HepG2 (cell line): ENCODE results near the gene NOTUM. TPM values are rescaled to one million over a fixed set of nuclear protein-coding genes. Genes with fewer than 3 reads are reported as not detected.

ENCODE experiments used
- ATF7-NPFF ChIP-seq: sonication (generic); formaldehyde crosslinking; IDR thresholded peaks from 2 replicates; pipeline ENCODE4 v1.8.1; 2023; ENCODE audit warnings: mild to moderate bottlenecking, low read depth, missing genetic modification reagents, moderate library complexity
- CENPX ChIP-seq: sonication (generic); formaldehyde crosslinking; IDR thresholded peaks from 2 replicates; pipeline ENCODE4 v1.9.0; 2021; ENCODE audit warnings: mild to moderate bottlenecking, missing genetic modification reagents, moderate library complexity
- FOXP1 ChIP-seq, 2 experiments: fragments of 450-650 bp in 1 of 2; IDR thresholded peaks; 2 replicates each; pipeline ENCODE4 v1.6.1; 2017 to 2018; ENCODE audit warnings: antibody characterized with exemption in 1 of 2
- HOXA5 ChIP-seq: sonication (generic); formaldehyde crosslinking; IDR thresholded peaks from 2 replicates; pipeline ENCODE4 v1.4.0; 2020; ENCODE audit warnings: missing genetic modification reagents
- MATR3 ChIP-seq: sonication (generic); formaldehyde crosslinking; IDR thresholded peaks from 2 replicates; pipeline ENCODE4 v1.4.0; 2020; ENCODE audit warnings: missing genetic modification reagents
- SMARCE1 ChIP-seq: fragments of 450-650 bp; IDR thresholded peaks from 2 replicates; pipeline ENCODE4 v1.6.1; 2017; ENCODE audit warnings: borderline replicate concordance
- ZBTB20 ChIP-seq: sonication (generic); formaldehyde crosslinking; IDR thresholded peaks from 2 replicates; pipeline ENCODE4 v1.8.1; 2023; ENCODE audit warnings: missing genetic modification reagents, low read depth, mild to moderate bottlenecking, borderline replicate concordance
- ZNF296 ChIP-seq: sonication (generic); formaldehyde crosslinking; conservative IDR thresholded peaks from 2 replicates; pipeline ENCODE4 v1.5.0; 2020; ENCODE audit warnings: mild to moderate bottlenecking, missing genetic modification reagents
- ZNF446 ChIP-seq: sonication (generic); formaldehyde crosslinking; IDR thresholded peaks from 2 replicates; pipeline ENCODE4 v1.5.0; 2020; ENCODE audit warnings: mild to moderate bottlenecking, missing genetic modification reagents
- ZNF563 ChIP-seq: sonication (generic); formaldehyde crosslinking; IDR thresholded peaks from 2 replicates; pipeline ENCODE4 v1.8.0; 2022; ENCODE audit warnings: mild to moderate bottlenecking, moderate library complexity, missing genetic modification reagents
- ZNF652 ChIP-seq: IDR thresholded peaks from 2 replicates; pipeline ENCODE4 v1.6.1; 2016; ENCODE audit warnings: low read depth, borderline replicate concordance
- ZNF761 ChIP-seq: sonication (generic); formaldehyde crosslinking; conservative IDR thresholded peaks from 2 replicates; pipeline ENCODE4 v1.4.0; 2020; ENCODE audit warnings: mild to moderate bottlenecking, missing genetic modification reagents
- ZNF777 ChIP-seq: sonication (generic); formaldehyde crosslinking; IDR thresholded peaks from 2 replicates; pipeline ENCODE4 v1.4.0; 2020; ENCODE audit warnings: missing genetic modification reagents
- ZNF850 ChIP-seq: sonication (generic); formaldehyde crosslinking; conservative IDR thresholded peaks from 2 replicates; pipeline ENCODE4 v1.9.0; 2021; ENCODE audit warnings: mild to moderate bottlenecking, missing genetic modification reagents
- polyA plus RNA-seq, 8 experiments: library from polyadenylated mRNA; depleted of rRNA in 3 of 8; stranded (reverse) in 7 of 8; unstranded in 1 of 8; fragments of >200 nt; fragmentation: Illumina TruSeq in 4 of 8; extraction: Trizol in 4 of 8; gene quantifications; 2 replicates each; pipeline versions ENCODE4 v1.2.1 to v1.2.3, GENCODE V29; 2011 to 2016; ENCODE audit warnings: low read depth in 4 of 8, missing spikeins in 1 of 8, mixed read lengths in 1 of 8; ENCODE audit not compliant: insufficient read depth in 1 of 8
- total RNA-seq, 5 experiments: library from RNA; depleted of rRNA; stranded (reverse); fragments of >200 nt; fragmentation: Illumina TruSeq; extraction: Trizol; gene quantifications; 2 replicates each; pipeline ENCODE4 v1.2.3, GENCODE V29; 2016; ENCODE audit warnings: low read depth in 1 of 5
- TF ChIP-seq, protein P1 (sequence below): sonication (generic); formaldehyde crosslinking; conservative IDR thresholded peaks from 2 replicates; pipeline ENCODE4 v1.4.0; 2020; ENCODE audit warnings: missing genetic modification reagents
- TF ChIP-seq, protein P2 (sequence below): sonication (generic); formaldehyde crosslinking; IDR thresholded peaks from 2 replicates; pipeline ENCODE4 v1.8.0; 2022; ENCODE audit warnings: mild to moderate bottlenecking, missing genetic modification reagents, moderate library complexity
- TF ChIP-seq, protein P3 (sequence below): sonication (generic); formaldehyde crosslinking; IDR thresholded peaks from 2 replicates; pipeline ENCODE4 v1.4.0; 2020; ENCODE audit warnings: missing genetic modification reagents
- TF ChIP-seq, protein P4 (sequence below): sonication (generic); formaldehyde crosslinking; IDR thresholded peaks from 2 replicates; pipeline ENCODE4 v1.4.0; 2020; ENCODE audit warnings: missing genetic modification reagents

NOTUM gene
- total and polyA plus RNA-seq, 2 of the 13 experiments (the other 11 are each of a cell fraction or from before 2014, with no cell fraction given): 150 to 160 TPM

DNA sequence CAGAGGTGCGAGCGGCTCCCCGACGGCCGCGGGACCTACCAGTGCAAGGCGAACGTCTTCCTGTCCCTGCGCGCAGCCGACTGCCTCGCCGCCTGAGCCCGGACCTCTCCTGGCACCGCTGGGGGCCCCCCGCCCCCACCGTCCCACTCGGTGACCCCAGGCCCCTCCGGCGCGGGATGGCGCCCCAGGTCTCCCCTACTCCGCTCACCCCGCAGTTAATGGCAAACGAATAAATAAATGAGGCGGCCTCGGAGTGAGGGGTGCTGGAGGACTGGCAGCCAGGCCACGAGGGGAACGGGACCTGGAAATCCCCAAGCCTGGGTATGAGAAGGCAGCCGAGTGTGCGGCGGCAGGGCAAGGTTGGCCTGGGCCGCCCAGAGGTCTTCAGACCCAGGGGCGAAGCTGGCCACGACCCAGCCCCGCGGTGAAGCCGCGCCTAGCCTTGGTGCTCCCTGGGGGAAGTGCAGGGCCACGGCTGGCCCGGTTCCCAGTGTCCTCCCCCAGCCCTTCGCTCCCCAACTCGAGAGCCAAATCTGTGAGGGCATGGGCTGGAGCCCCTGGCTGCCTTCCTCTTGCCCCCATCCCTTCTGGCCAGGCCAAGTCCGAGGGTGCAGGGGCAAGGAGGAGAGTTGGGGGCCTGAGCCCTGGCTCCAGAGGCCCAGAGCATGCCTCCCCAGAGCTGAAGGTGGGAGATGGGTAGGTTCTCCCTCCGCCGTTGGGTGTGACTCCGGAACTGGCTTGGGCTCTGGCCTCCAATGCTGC, 58.2 kb downstream of the NOTUM start (continued):
- TF ChIP-seq FOXP1 (IDR thresholded peaks at IDR 0.05) (no peak), FOXP1 (CRISPR knock-in tag; IDR thresholded peaks at IDR 0.05) (no peak), CENPX (CRISPR knock-in tag) (no peak), SMARCE1 (no peak), ZNF446 (CRISPR knock-in tag) (no peak; the same call in 1 of the 2 replicates), ZNF652 (CRISPR knock-in tag) (no peak), ZNF777 (no peak; the same call in 1 of the 2 replicates), ZNF850 (CRISPR knock-in tag) (no peak), HOXA5 (CRISPR knock-in tag) (no peak), ZBTB20 (no peak), ZNF563 (0 out of 2 replicates have a peak, but pooled peaks have one; percentile 63), ATF7-NPFF (CRISPR knock-in tag) (no peak; the same call in none of the 2 replicates), MATR3 (no peak), ZNF296 (CRISPR knock-in tag) (no peak; the same call in 1 of the 2 replicates), ZNF761 (CRISPR knock-in tag) (no peak)
- TF ChIP-seq, protein P1, sequence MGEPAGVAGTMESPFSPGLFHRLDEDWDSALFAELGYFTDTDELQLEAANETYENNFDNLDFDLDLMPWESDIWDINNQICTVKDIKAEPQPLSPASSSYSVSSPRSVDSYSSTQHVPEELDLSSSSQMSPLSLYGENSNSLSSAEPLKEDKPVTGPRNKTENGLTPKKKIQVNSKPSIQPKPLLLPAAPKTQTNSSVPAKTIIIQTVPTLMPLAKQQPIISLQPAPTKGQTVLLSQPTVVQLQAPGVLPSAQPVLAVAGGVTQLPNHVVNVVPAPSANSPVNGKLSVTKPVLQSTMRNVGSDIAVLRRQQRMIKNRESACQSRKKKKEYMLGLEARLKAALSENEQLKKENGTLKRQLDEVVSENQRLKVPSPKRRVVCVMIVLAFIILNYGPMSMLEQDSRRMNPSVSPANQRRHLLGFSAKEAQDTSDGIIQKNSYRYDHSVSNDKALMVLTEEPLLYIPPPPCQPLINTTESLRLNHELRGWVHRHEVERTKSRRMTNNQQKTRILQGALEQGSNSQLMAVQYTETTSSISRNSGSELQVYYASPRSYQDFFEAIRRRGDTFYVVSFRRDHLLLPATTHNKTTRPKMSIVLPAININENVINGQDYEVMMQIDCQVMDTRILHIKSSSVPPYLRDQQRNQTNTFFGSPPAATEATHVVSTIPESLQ (CRISPR knock-in tag): no peak
- TF ChIP-seq, protein P2, sequence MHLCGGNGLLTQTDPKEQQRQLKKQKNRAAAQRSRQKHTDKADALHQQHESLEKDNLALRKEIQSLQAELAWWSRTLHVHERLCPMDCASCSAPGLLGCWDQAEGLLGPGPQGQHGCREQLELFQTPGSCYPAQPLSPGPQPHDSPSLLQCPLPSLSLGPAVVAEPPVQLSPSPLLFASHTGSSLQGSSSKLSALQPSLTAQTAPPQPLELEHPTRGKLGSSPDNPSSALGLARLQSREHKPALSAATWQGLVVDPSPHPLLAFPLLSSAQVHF (CRISPR knock-in tag): no peak; the same call in 1 of the 2 replicates
- TF ChIP-seq, protein P3, sequence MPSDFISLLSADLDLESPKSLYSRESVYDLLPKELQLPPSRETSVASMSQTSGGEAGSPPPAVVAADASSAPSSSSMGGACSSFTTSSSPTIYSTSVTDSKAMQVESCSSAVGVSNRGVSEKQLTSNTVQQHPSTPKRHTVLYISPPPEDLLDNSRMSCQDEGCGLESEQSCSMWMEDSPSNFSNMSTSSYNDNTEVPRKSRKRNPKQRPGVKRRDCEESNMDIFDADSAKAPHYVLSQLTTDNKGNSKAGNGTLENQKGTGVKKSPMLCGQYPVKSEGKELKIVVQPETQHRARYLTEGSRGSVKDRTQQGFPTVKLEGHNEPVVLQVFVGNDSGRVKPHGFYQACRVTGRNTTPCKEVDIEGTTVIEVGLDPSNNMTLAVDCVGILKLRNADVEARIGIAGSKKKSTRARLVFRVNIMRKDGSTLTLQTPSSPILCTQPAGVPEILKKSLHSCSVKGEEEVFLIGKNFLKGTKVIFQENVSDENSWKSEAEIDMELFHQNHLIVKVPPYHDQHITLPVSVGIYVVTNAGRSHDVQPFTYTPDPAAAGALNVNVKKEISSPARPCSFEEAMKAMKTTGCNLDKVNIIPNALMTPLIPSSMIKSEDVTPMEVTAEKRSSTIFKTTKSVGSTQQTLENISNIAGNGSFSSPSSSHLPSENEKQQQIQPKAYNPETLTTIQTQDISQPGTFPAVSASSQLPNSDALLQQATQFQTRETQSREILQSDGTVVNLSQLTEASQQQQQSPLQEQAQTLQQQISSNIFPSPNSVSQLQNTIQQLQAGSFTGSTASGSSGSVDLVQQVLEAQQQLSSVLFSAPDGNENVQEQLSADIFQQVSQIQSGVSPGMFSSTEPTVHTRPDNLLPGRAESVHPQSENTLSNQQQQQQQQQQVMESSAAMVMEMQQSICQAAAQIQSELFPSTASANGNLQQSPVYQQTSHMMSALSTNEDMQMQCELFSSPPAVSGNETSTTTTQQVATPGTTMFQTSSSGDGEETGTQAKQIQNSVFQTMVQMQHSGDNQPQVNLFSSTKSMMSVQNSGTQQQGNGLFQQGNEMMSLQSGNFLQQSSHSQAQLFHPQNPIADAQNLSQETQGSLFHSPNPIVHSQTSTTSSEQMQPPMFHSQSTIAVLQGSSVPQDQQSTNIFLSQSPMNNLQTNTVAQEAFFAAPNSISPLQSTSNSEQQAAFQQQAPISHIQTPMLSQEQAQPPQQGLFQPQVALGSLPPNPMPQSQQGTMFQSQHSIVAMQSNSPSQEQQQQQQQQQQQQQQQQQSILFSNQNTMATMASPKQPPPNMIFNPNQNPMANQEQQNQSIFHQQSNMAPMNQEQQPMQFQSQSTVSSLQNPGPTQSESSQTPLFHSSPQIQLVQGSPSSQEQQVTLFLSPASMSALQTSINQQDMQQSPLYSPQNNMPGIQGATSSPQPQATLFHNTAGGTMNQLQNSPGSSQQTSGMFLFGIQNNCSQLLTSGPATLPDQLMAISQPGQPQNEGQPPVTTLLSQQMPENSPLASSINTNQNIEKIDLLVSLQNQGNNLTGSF (CRISPR knock-in tag): no peak
- TF ChIP-seq, protein P4, sequence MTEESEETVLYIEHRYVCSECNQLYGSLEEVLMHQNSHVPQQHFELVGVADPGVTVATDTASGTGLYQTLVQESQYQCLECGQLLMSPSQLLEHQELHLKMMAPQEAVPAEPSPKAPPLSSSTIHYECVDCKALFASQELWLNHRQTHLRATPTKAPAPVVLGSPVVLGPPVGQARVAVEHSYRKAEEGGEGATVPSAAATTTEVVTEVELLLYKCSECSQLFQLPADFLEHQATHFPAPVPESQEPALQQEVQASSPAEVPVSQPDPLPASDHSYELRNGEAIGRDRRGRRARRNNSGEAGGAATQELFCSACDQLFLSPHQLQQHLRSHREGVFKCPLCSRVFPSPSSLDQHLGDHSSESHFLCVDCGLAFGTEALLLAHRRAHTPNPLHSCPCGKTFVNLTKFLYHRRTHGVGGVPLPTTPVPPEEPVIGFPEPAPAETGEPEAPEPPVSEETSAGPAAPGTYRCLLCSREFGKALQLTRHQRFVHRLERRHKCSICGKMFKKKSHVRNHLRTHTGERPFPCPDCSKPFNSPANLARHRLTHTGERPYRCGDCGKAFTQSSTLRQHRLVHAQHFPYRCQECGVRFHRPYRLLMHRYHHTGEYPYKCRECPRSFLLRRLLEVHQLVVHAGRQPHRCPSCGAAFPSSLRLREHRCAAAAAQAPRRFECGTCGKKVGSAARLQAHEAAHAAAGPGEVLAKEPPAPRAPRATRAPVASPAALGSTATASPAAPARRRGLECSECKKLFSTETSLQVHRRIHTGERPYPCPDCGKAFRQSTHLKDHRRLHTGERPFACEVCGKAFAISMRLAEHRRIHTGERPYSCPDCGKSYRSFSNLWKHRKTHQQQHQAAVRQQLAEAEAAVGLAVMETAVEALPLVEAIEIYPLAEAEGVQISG (CRISPR knock-in tag): peak; percentile 19
